Peyer's patch (tissue), 4 donors: ENCODE measurements around the gene NLRP1.

ENCODE experiments used
- CTCF ChIP-seq, 6 experiments: fragments of 450-650 bp in 4 of 6; fragments of 200-600 bp in 2 of 6; sonication (generic) in 1 of 6; IDR thresholded peaks; one replicate each; pipeline ENCODE4 v1.5.1; 2017 to 2019; ENCODE audit warnings: antibody characterized with exemption in 6 of 6, mild to moderate bottlenecking in 3 of 6, moderate library complexity in 1 of 6
- POLR2A ChIP-seq, 2 donors: fragments of 450-650 bp; IDR thresholded peaks; one replicate each; pipeline ENCODE4 v1.5.1; 2017; ENCODE audit warnings: antibody characterized with exemption in 2 of 2, mild to moderate bottlenecking in 2 of 2, moderate library complexity in 2 of 2

- TF ChIP-seq CTCF (IDR thresholded peaks at IDR 0.05) (no peak), POLR2A (IDR thresholded peaks at IDR 0.05) (no peak)
These were observed 103.3 kb downstream of the NLRP1 start for GRCh38 chr17:5480962-5481361.
